ENCODE results near the gene SIGLEC5. TPM values are rescaled to one million over a fixed set of nuclear protein-coding genes. Genes with fewer than 3 reads are reported as not detected.

SIGLEC5 gene
- polyA plus RNA-seq, 3 donors = 0.34 to 0.71 TPM; not detected in 1

- no peak overlapping the region for H3K27ac ChIP-seq (ENCODE audit: low read depth, low read length)
- WGBS, 3 donors = 10 to 20% (median 20%) methylated on average over 5 of the region's 5 CpGs
Measured at GRCh38 chr19:51637362-51637978, 7.3 kb upstream of the SIGLEC5 start.

- no peak overlapping the region for H3K27ac ChIP-seq (ENCODE audit: low read depth, low read length)
- 66 to 78% (median 70%) methylated on average over 5 of the region's 5 CpGs for WGBS, 3 donors
Measured at GRCh38 chr19:51632126-51632525, 1.9 kb upstream of the SIGLEC5 start.

- H3K27ac ChIP-seq (ENCODE audit: low read depth, low read length) = no peak overlapping the region
- 73 to 77% (median 76%) methylated on average over 14 of the region's 14 CpGs for WGBS, 3 donors
Measured at GRCh38 chr19:51628153-51628939, 1.9 kb downstream of the SIGLEC5 start.

GRCh38 chr19:51627491-51628138, 2.6 kb downstream of the SIGLEC5 start:
- no peak overlapping the region for H3K27ac ChIP-seq (ENCODE audit: low read depth, low read length)
- WGBS, 3 donors = 52 to 58% (median 54%) methylated on average over 14 to 16 of the region's 16 CpGs

- no peak overlapping the region for H3K27ac ChIP-seq (ENCODE audit: low read depth, low read length)
- WGBS, 3 donors = 29 to 65% (median 62%) methylated on average over 2 of the region's 2 CpGs
Measured at GRCh38 chr19:51626675-51627074, 3.5 kb downstream of the SIGLEC5 start.

- 10 to 59% (median 34%) methylated on average over 2 of the region's 2 CpGs for WGBS, 3 donors
- no peak overlapping the region for H3K27ac ChIP-seq (ENCODE audit: low read depth, low read length)
Measured at GRCh38 chr19:51621178-51621577, 9.0 kb downstream of the SIGLEC5 start.

GRCh38 chr19:51615991-51616390, 14.2 kb downstream of the SIGLEC5 start:
- 76 to 83% (median 77%) methylated on average over 7 of the region's 7 CpGs for WGBS, 3 donors
- no peak overlapping the region for H3K27ac ChIP-seq (ENCODE audit: low read depth, low read length)

GRCh38 chr19:51614789-51615188, 15.4 kb downstream of the SIGLEC5 start:
- H3K27ac ChIP-seq (ENCODE audit: low read depth, low read length) = no peak overlapping the region
- 62 to 75% (median 69%) methylated on average over 5 of the region's 5 CpGs for WGBS, 3 donors

GRCh38 chr19:51610576-51610975, 19.6 kb downstream of the SIGLEC5 start:
- 86 to 95% (median 95%) methylated on average over 1 of the region's 1 CpG for WGBS, 3 donors
- no peak overlapping the region for H3K27ac ChIP-seq (ENCODE audit: low read depth, low read length)

- no peak overlapping the region for H3K27ac ChIP-seq (ENCODE audit: low read depth, low read length)
- 20 to 30% (median 23%) methylated on average over 13 of the region's 13 CpGs for WGBS, 3 donors
Measured at GRCh38 chr19:51607920-51608562, 22.2 kb downstream of the SIGLEC5 start.

- 56 to 70% (median 65%) methylated on average over 6 of the region's 6 CpGs for WGBS, 3 donors
- no peak overlapping the region for H3K27ac ChIP-seq (ENCODE audit: low read depth, low read length)
Measured at GRCh38 chr19:51607077-51607476, 23.1 kb downstream of the SIGLEC5 start.

- no peak overlapping the region for H3K27ac ChIP-seq (ENCODE audit: low read depth, low read length)
- WGBS, 3 donors = 84 to 92% (median 89%) methylated on average over 20 of the region's 20 CpGs
Measured at GRCh38 chr19:51602189-51602854, 27.9 kb downstream of the SIGLEC5 start.

- no peak overlapping the region for H3K27ac ChIP-seq (ENCODE audit: low read depth, low read length)
- WGBS, 3 donors = 17 to 36% (median 18%) methylated on average over 50 to 59 of the region's 59 CpGs
Measured at GRCh38 chr19:51600940-51601580, 29.1 kb downstream of the SIGLEC5 start.

- H3K27ac ChIP-seq (ENCODE audit: low read depth, low read length) = no peak overlapping the region
- 94 to 97% (median 95%) methylated on average over 10 of the region's 10 CpGs for WGBS, 3 donors
Measured at GRCh38 chr19:51599084-51599483, 31.1 kb downstream of the SIGLEC5 start.

GRCh38 chr19:51598159-51598915, 31.9 kb downstream of the SIGLEC5 start:
- WGBS, 3 donors = 95 to 96% (median 95%) methylated on average over 31 of the region's 31 CpGs
- H3K27ac ChIP-seq (ENCODE audit: low read depth, low read length) = no peak overlapping the region

GRCh38 chr19:51595190-51596175, 34.7 kb downstream of the SIGLEC5 start:
- H3K27ac ChIP-seq (ENCODE audit: low read depth, low read length) = no peak overlapping the region
- WGBS, 3 donors = 75 to 87% (median 81%) methylated on average over 8 of the region's 8 CpGs

Measured in adipose tissue (tissue), 3 donors.